Measurements from ENCODE around the gene RNLS.

Gene RNLS

GRCh38 chr10:88616250-88616977 is 33.3 kb upstream of the RNLS start:
- TF ChIP-seq, protein P1, sequence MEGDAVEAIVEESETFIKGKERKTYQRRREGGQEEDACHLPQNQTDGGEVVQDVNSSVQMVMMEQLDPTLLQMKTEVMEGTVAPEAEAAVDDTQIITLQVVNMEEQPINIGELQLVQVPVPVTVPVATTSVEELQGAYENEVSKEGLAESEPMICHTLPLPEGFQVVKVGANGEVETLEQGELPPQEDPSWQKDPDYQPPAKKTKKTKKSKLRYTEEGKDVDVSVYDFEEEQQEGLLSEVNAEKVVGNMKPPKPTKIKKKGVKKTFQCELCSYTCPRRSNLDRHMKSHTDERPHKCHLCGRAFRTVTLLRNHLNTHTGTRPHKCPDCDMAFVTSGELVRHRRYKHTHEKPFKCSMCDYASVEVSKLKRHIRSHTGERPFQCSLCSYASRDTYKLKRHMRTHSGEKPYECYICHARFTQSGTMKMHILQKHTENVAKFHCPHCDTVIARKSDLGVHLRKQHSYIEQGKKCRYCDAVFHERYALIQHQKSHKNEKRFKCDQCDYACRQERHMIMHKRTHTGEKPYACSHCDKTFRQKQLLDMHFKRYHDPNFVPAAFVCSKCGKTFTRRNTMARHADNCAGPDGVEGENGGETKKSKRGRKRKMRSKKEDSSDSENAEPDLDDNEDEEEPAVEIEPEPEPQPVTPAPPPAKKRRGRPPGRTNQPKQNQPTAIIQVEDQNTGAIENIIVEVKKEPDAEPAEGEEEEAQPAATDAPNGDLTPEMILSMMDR (IDR thresholded peaks at IDR 0.05; ENCODE audit: insufficient read depth, missing control alignments), result no peak
- FAIRE-seq, result no peak
- DNase-seq (ENCODE audit: insufficient read length, low spot score), result no peak

DNA sequence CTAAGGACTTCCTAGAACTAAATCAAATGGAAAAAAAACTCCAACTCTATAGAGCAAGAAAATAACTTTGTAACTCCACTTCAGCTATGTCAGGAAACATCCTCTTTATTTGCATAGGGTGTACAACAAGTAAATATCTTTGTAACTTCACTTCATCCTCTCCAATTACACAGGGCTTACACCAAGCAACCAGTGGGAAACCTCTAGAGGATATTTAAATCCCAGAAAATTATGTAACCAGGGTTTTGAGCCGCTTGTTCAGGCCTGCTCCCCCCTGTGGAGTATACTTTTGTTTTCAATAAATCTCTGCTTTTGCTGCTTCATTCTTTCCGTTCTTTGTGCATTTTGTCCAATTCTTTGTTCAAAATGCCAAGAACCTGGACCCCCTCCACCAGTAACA is 25.7 kb upstream of the RNLS start:
- FAIRE-seq (no peak), DNase-seq (ENCODE audit: insufficient read length, low spot score) (no peak)
- TF ChIP-seq, protein P1 (IDR thresholded peaks at IDR 0.05; ENCODE audit: insufficient read depth, missing control alignments), result no peak

GRCh38 chr10:88608052-88608732 is 25.1 kb upstream of the RNLS start:
- DNase-seq (ENCODE audit: insufficient read length, low spot score) (no peak), FAIRE-seq (no peak)
- TF ChIP-seq, protein P1 (IDR thresholded peaks at IDR 0.05; ENCODE audit: insufficient read depth, missing control alignments), result no peak

GRCh38 chr10:88598055-88598454 is 14.9 kb upstream of the RNLS start:
- FAIRE-seq (peak; percentile 11), DNase-seq (ENCODE audit: insufficient read length, low spot score) (no peak)
- TF ChIP-seq, protein P1 (IDR thresholded peaks at IDR 0.05; ENCODE audit: insufficient read depth, missing control alignments), result no peak

GRCh38 chr10:88594482-88594881 is 11.4 kb upstream of the RNLS start:
- FAIRE-seq, result no peak
- TF ChIP-seq, protein P1 (IDR thresholded peaks at IDR 0.05; ENCODE audit: insufficient read depth, missing control alignments), result no peak

DNA sequence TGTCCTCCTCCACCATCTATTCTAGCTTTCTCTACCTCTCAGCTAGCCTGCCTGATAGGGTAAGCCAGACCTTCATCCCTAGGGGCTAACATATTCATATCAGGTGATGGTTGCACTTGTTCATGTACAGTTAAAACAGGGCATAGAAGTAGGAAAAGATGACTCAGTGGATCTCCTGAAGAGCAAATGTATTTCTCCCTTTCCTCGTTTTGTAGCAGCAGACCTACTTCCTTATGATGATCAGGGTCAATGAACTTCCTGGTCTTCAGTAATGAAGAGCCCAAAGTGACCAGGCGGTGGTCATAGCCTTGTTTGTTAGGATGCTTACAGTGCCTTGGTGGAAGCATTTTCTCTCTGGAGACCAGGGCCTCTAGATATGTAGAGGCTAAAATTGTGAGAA is 9.8 kb upstream of the RNLS start:
- TF ChIP-seq, protein P1 (IDR thresholded peaks at IDR 0.05; ENCODE audit: insufficient read depth, missing control alignments), result no peak
- FAIRE-seq (no peak), DNase-seq (ENCODE audit: insufficient read length, low spot score) (no peak)

More at GRCh38 chr10:88594482-88594881, 11.4 kb upstream of the RNLS start:
- no peak for DNase-seq (ENCODE audit: insufficient read length, low spot score)

DNA sequence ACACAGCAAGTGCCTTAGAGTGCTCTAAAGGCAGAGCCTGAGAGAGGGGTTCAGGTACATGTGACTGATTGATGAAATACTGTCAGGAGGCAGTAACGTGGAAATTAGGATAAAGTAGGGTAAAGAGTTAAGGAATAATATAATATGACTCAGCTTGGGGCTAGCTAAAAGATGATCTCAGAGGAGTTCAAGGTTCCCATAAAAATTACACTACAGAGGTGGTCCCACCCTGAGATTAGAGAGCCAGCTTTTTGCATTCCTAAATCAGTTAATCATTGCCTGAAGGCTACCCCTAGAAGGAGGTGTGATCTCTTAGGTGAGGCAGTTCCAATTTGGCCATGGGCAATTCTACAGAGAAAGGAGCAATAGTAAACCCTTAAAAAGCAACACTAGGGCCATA is 9.3 kb upstream of the RNLS start:
- no peak for FAIRE-seq
- TF ChIP-seq, protein P1 (IDR thresholded peaks at IDR 0.05; ENCODE audit: insufficient read depth, missing control alignments), result no peak
- no peak for DNase-seq (ENCODE audit: insufficient read length, low spot score)
